HS-5 (cell line): ENCODE results near the gene CDH13.

Source experiments
- DNase-seq: peaks from one replicate; pipeline ENCODE4 v3.0.0-alpha.2; 2012; ENCODE audit warnings: low read depth

CDH13 gene

DNA sequence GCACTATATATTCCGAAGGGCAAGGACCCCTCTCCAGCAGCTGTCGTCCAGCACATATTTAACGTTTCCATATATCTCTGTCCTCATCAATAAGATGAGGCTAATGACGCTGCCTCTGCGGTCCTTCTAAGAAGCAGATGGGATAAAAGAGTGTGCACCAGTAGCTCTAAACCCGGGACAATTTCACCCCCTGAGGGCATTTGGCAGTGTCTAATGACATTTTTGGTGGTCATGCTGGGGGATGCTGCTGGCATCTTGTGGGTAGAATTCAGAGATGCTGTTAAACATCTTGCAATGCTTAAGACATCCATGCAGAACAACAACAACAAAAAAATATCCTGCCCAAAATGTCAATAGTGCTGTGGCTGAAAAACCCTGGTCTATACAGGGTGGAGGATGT, 372.9 kb downstream of the CDH13 start:
- DNase-seq: no peak

DNA sequence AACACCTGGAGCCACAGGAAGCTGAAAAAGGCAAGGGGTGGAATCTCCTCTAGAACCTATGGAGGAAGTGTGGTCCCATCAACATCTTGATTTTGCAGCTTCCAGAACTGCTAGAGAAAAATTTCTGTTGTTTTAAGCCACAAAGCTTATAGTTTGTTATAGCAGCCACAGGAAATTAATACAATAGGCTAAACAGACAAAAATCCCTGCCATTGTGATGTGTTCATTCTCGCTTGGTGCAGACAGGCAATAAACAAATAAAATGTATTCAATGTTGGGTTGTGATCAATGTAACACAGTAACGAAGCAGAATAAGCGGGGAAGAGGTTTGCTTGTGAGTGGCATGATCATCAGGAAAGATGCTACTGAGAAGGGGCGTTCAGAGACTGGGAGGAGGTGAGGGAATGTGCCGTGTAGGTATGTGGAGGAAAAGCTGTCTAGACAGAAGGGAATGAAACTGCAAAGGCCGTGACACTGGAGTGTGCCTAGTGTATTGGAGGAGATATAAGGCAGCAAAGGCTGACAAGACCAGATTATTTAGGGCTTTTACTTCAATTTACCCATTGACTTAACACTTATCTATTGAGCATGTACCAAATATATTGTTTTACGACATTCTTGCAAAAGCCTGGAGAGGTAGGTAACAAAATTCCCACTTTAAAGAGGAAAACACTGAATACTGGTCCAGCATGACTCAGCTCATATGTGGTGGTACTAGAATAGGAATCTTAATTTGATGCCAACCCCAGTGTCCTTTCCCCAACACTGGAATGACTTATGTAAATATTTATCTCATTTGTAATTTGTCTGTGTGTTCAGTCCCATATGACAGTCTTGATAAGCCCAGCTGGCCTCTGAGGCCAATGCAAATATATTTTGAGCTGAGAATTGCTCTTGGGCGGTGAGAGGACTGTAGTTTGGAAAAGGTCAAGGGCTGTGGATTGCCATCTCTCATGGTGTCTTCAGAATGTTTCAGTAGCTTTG, 375.9 kb downstream of the CDH13 start:
- no peak for DNase-seq

DNA sequence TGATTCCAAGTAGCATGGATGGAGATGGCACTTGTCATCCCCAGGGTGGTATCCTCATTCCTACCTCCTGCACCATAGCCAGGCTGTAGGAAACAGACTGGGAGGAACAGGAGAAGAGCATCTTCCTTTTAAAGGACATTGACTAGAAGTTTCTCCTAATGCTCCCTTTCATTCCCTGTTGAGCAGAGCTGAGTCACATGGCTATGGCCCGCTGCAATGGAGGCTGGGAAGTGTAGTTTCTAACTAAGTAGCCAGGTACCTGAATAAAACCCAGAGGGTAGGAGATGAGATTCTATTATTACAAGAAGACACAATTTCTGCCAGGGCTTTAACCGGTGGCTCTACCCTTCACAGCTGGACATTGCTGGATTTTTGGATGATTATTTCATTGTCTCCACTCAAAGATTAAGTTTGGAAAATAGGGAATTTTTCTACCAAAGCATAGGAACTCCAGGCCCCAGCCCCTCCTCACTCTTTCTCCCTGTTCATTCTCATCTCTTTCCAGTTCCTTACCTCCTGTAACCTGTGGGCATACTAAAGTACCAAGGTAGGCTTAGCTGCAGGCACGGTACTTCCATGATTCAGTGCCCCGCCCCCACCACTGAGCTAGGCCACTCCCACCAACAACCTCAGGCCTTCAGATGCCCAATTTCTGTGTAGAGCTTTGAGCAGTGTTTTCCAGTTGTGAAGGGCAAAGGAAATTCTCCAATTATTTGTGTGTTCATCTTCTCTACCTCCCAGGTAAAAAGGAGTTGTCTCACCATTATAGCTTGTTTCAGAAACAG, 378.3 kb downstream of the CDH13 start:
- DNase-seq: no peak

DNA sequence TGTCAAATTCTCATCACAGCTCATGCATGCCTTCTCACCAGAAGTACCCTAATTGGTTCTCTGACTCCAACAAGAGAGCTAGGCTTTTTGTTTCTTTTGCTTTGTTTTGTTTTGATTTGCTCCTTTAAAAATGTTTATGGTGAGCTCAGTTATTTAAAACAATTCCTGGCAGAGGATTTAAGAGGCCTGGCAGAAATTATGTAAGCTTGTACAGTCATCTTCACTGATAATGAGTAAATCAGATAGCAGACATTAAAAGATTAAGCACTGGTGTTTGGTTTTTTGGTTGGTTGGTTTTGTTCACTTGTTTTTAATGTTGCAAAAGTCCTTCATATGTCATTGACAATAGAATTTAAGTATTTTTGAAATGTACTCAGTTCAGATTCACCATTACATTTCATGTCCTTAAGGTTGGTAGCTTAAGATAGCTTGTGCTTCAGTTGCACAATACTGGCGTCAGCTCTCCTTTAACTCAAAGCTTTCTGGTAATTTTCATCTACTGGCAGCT, 378.9 kb downstream of the CDH13 start:
- no peak for DNase-seq

DNA sequence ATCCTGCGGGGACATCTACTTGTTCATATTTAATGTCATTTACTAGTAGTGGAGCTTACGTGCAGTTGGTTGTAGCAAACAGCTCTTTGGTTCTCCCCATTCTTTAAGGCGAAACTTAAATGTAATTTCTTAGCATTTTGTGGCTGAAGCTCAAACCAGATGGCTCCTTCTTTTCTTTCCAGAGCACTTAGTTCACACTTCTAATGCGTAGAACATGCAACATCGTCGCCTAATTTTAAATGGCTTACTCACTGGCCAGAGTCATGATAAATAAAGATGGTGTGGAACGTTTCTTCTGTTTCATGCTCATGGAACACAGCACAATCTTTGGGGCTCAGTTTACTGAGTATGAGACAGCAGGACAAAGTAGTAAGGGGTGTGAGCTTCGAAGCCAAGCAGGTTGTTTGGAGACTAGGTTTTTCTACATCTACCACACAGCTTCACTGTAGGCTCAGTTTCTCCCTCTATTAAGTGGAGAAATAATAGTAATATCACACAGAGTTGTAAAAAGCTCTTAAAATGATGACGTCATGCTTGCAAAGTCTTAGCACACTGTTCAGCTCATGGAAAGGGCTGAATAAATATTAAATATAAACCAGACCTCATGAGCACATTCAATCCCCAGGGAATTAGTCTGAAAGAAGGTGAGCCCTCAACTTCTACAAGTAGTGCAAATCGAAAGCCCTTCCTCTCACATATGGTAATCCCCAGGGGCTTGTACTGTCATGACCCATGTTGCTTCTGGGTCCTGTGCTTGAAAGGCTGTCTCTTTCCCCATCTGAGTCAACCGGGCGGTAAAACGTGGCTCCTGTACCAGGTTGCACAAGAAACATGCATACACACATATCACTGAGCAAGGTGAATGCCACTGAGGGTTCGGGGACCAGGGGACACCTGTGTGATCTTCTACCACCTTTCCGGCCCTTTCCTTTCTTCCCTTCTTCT, 384.3 kb downstream of the CDH13 start:
- no peak for DNase-seq

DNA sequence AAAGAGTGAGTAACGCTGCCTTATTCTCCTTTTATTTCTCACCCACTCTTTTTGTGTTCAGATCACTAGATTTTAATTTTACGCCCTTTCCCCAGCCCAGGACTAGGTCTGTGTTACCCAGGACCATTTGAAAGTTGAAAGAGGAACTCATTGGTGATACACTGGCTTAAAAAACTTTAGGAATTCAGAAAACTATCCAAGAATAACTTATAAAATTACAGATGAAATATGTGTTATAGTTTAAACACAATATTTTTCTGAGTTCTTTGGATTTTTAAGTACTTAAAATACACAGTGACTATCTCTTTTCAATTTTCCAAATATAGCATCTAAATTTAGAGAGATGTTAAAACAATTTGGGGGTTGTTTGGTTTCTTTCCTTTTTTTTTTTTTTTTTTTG, 385.2 kb downstream of the CDH13 start:
- DNase-seq: no peak

DNA sequence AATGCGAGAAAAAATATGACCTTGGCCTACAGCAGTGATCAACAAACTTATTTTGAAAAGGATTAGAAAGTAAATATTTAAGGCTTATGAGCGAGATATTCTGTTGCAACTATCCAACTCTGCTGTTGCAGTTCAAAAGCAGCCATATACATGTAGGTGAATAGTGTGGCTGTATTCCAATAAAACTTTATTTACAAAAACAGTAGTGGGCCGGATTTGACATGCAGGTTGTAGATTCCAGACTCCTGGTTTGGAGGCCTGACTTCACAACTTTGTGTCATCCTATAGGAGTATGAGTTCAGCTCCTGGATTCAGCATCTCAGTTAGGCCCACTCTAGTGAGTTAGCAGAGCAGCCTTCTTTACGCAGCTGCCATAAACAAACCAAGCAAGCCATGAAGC, 386.3 kb downstream of the CDH13 start:
- no peak for DNase-seq

DNA sequence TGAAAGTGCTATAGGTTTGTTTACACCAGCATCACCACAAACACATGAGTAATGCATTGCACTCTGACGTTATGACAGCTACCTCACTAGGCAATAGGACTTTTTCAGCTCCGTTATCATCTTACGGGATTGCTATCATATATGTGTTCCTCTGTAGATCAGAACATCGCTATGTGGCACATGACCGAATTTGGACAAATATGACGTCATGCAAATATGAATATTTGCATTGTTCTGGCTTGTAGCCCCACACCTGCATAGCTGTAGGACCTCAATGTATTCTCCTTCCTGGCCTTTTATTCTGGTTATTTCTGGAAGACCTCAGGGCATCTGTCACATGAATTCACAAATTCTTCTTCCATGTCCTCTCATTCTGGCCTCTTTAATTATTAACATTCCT, 393.2 kb downstream of the CDH13 start:
- no peak for DNase-seq

DNA sequence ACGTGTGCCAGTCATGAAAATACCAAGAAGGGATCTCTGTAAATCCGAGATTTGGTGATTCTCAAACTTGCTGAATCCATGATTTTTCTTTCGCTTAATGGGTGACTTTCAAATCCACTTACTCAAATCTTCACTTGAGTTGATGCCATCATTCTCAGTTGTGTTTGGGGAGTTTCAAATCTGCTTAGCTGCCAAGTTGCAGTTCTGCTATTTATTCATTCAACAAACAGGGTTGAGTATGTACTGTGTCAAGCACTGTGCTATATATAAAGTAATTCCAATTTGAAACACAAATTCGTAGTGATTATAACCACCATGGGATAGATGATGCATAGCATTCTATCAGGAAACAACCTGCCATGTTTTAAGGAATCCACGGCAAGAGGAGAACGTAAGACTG, 394.3 kb downstream of the CDH13 start:
- no peak for DNase-seq

DNA sequence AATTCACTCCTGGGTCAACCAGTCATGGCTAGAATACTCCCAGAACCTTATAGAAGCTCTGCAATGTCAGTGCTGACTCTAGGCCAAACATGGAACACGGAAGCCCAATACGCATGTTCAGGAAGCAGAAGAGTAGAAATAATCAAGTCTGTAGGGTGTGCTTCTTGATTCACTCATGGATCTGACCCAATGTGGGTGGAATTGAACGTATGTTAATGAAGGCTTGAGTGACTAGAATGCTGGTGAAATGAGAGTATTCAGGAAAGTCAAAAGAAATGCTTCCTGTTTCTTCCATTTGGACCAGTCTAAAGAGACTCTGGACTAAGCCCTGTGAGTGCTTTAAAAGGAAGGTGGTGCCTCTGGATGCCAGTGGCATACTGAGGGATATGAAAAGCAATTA, 395.0 kb downstream of the CDH13 start:
- DNase-seq: no peak

DNA sequence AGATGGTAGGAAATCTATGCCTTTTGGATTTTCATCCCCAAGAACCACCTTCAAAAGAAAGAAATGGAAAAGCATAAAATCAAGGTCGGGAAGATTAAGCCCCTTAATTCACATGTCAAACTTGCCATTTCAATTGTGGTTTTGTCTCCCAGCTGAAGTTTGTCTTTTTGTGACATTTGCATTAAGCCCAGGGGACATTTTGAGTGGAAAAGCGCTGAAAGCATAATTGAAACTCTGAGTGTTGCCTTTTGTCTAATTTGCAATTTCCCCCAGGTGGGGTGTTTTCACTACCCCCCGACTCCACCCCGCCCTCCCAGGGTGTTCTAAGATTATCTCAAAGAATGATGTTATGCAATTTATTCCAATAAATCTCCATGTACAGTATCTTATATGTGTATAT, 396.2 kb downstream of the CDH13 start:
- DNase-seq: no peak

DNA sequence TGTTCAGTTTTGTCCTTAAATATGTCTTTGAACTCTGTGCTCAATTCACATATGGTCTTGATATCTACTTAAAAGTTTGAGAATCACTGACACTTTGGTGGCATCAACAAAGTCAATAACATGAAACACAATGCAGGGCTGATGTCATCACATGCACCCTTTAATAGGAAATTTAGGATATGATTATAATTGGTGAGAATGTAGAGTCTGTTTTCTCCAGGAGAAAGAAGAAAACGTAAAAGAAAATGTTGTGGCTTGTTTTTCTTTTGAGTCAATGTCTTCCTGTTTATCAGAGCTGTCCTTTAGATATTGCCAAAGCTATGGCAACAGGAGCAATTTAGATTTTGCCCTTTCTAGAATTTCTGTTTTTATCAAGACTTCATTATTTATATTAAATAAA, 396.9 kb downstream of the CDH13 start:
- no peak for DNase-seq

DNA sequence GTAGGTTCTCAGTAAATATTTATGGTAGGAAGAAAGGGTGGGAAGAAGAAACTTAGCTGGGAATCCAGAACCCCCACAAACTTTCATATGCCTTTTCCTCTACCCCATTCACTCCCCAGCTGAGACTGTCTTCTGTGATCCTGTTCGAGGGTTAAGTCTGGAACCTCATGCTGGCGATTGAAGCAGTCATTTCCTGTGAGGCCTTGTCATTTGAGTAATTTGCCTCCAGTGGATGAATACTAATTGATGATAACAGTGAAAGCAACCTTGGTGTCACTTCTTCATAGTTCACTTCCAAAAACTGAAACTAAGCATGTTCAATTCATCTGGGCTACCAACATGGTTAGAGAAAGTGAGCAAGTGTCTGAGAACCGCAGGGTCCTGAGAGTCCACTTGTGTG, 401.2 kb downstream of the CDH13 start:
- DNase-seq: no peak

DNA sequence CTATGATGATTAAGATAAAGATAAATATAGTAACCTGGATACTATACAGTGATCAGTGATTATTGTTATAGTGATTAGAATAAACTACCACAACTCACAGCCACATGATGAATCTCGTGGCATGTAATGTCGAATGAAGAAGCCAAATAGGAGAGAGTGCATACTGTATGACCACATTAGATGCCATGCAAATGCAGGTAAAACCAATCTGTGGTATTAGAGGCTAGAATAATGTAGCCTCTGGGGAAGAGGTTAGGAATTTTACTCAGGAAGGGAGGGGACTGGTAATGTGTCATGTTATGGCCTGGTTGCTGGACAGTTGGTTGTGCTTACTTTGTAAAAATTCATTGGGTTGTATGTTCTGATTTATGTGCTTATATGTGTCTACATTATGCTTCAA, 402.7 kb downstream of the CDH13 start:
- DNase-seq: no peak

DNA sequence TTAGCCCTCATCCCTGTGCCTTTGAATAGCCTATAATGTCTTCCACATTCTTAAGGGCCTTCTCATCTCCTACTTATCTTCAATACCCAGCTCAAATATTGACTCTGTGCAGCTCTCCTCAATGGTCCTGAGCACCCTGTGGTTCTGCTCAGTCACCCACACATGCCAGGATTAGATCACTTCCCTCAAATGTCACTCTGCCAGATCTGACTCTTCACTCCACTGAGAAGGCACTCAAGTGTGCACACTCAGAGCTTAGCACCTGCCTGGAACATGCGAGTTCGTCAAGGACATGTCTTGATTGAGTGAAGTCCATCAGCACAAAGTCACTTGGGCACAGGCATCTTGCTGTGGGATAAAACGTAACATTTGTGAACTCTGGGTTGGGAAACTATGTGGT, 404.8 kb downstream of the CDH13 start:
- DNase-seq: no peak

DNA sequence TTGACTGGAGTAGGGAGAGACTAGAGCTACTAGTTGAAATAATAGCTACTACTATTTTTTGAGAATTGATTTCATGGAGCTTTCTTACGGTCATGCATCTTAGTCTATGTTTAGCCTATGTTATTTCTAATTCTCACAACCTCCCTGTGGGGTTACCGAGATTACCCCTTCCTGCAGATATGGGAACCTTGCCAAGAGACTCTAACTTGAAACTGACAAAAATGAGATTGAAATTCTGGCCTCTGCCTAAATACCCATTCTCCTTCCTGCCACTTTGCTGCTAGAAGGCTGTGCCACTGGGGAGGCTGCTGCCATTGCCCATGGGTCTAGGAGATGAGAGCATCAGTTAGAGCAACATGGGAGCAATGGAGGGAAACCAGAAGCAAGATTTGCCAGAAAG, 410.3 kb downstream of the CDH13 start:
- no peak for DNase-seq

DNA sequence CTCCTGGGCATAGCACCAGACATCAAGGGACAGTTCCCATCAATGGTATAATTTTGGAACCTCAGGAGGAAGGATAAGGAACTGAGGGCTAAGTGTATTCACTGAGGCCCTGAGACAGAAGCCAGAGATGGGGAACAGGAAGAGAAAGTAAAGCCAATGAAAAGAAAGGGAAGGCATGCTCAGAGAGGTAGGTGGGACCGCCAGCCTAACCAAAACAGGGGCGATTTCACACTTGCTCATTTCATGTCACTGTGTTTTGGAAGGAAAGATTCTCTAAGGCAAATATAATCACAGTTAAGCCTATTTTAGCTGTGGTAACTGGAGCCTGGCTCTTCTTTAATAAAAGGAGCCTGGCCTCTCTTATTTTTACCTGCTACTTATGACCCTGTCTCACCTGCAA, 411.1 kb downstream of the CDH13 start:
- DNase-seq: no peak

DNA sequence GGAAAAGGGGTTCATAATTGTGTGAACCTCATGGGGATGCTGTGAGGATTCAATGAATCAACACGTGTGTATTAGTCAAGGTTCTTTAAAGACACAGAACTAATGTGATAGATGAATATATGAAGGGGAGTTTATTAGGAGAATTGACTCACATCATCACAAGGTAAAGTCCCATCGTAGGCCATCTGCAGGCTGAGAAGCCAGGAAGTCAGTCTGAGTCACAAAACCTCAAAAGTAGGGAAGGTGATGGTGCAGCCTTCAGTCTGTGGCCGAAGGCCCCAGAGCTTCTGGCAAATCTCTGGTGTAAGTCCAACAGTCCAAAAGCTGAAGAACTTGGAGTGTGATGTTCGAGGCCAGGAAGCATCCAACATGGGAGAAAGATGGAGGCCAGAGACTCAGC, 413.4 kb downstream of the CDH13 start:
- DNase-seq: peak; percentile 3

DNA sequence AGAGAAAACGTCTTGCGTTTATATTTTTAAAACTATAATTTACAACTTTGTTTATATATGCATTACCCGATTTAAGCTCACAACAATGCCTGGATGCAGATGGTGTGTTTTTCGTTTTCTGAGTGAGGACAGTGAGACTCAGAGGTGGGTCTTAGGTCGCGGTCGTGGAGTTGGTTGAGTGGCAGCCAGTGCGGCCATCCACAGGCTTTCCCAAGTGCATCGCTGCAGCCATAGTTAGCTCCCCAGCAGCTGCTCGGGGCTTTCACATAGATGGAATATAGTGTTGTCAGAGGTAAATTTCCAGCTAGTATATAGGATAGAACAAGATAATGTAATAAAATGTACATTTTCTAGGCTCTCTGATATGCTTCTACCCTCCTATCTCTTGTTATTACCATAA, 417.8 kb downstream of the CDH13 start:
- DNase-seq: no peak

DNA sequence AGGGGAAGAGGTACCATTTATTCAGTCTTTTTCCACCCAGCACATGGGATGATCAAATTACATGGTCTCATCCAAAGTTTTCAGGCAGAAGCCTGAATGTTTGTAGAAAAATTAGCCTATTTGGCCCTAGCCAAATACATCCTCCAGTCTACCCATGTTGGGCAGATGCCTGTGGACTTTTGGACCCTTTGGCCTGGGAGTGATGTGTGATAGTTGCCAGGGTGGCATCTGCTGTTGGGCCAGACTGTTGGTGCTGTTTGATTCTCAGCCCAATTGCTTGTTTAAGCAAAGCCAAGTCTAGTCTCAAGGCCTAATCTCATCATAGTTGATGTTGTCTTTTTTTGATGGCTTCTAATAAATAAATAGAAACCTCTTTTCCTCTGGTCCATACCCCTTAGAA, 419.0 kb downstream of the CDH13 start:
- no peak for DNase-seq

DNA sequence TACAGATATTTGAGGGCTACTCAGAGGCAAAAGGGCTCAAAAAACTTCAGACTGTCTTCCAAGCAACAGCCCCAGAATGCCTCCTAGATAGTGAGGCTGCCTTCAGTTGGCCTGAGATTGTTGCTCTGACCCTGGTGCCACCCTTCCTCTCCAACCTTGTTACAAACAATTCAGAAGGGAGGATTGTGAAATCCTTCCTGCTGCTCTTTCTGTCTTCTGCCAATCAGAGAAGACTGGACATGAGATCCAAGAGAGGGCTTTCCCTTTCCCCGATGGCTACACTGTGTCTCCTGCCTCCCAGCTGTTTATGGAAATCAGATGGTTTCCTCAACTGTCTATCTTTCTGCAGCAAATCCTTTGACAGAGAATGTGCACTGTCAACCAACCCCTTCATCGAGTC, 419.9 kb downstream of the CDH13 start:
- DNase-seq: no peak

DNA sequence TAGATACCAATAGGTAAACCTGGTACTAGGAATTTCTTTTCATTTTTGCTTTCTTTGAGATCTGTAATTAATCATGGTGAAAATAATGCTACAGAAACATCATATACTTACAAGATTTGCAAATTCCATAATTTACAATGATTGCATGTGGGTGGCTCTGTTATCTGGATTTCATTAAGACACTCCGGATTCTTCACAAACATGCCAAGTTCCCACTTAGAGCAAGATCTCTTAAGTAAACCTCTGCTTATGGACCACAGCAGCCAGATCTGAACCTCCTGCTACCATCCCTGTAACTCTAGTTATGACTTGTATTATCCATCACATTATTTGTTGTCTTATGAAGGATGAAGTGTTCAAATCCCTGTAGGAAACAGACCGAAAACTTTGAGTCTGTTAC, 424.7 kb downstream of the CDH13 start:
- DNase-seq: no peak
